Prostate gland (tissue), 2 donors: ENCODE measurements around the gene HLA-B. TPM values are rescaled to one million over a fixed set of nuclear protein-coding genes. Genes with fewer than 3 reads are reported as not detected.
"Not testable (repeated sequence)": the region's sequence is repeated elsewhere in the genome, so short reads cannot be mapped to it uniquely, and the experiment has no call there.

Experiments
- DNase-seq: peaks from one replicate; pipeline ENCODE4 v3.0.0-alpha.2; 2019; ENCODE audit warnings: low spot score
- H3K27ac ChIP-seq, 2 donors: fragments of 200-600 bp; sonication (generic); 2 replicates each; pipeline ENCODE4 v1.5.1; 2017 to 2019
- H3K27me3 ChIP-seq: fragments of 200-600 bp; sonication (generic); replicated peaks from 2 replicates; pipeline ENCODE4 v1.5.1; 2019; ENCODE audit not compliant: insufficient read depth
- H3K36me3 ChIP-seq, 2 donors: fragments of 200-600 bp; sonication (generic); 1 replicate in 1 of 2; 2 replicates in 1 of 2; pipeline versions ENCODE4 v1.5.1 to v1.8.1; 2017 to 2019
- H3K4me1 ChIP-seq: fragments of 200-600 bp; sonication (generic); replicated peaks from 2 replicates; pipeline ENCODE4 v1.5.1; 2019
- H3K4me3 ChIP-seq, 2 donors: fragments of 200-600 bp; sonication (generic); 2 replicates each; pipeline ENCODE4 v1.5.1; 2017 to 2019
- H3K9me3 ChIP-seq: fragments of 200-600 bp; sonication (generic); 2 replicates; pipeline ENCODE4 v1.5.1; 2017
- POLR2A ChIP-seq: fragments of 450-650 bp; IDR thresholded peaks from one replicate; pipeline ENCODE4 v1.6.1; 2016; ENCODE audit warnings: antibody characterized with exemption, mild to moderate bottlenecking
- POLR2AphosphoS5 ChIP-seq: sonication (generic); formaldehyde crosslinking; IDR thresholded peaks from one replicate; pipeline ENCODE4 v1.6.1; 2017; ENCODE audit warnings: antibody characterized with exemption
- WGBS: methylation state at CpG from one replicate; pipeline ENCODE4 v1.1.5; 2018; 5-methylcytosine and 5-hydroxymethylcytosine counted together
- intact Hi-C: fragments of 100-400 bp; cut with DNase I; formaldehyde crosslinking; loops from one replicate; pipeline ENCODE4 v1.14.2; 2022
- total RNA-seq, 2 donors: library from RNA; depleted of rRNA; stranded (reverse); fragments of >200 nt; gene quantifications; one replicate each; pipeline ENCODE4 v1.1.0, GENCODE V29; 2016
- TF ChIP-seq, protein P1 (sequence below), 4 experiments: fragments of 200-600 bp in 2 of 4; fragments of 450-650 bp in 2 of 4; sonication (generic) in 2 of 4; IDR thresholded peaks; 1 replicate in 3 of 4; 2 replicates in 1 of 4; pipeline ENCODE4 v1.5.1; 2016 to 2019; ENCODE audit warnings: antibody characterized with exemption in 4 of 4, mild to moderate bottlenecking in 2 of 4, moderate library complexity in 2 of 4

HLA-B gene
- total RNA-seq, result 100 to 1,000 TPM; 846 to 899 TPM

DNA sequence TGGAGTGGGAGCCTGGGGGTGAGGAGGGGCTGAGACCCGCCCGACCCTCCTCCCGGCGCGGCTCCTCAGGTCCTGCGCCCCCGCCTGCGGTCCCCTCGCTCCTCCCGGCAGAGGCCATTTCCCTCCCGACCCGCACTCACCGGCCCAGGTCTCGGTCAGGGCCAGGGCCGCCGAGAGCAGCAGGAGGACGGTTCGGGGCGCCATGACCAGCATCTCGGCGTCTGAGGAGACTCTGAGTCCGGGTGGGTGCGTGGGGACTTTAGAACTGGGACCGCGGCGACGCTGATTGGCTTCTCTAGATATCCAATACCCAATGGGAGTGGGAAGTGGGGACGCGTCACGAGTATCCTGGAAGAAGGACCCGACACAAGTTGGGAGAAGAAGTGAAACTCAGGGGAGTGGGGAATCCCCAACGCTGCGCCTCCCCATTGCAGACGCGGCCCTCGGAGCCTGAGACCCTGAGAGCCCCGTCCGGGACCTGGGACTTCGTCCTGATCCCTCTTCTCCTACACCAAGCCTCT, at the start of gene HLA-B:
Gene HLA-B, minus strand, starts transcription at position 234 of the 521 bp plus-strand sequence. Its CDS starts 21 bp downstream, at position 213.
- Histone ChIP-seq H3K9me3 (no peaks in the 10 kb centered on the region), H3K4me1 (no peaks in the 10 kb centered on the region), H3K36me3 (no peaks in the 10 kb centered on the region), H3K27ac (peak within 1 kb of the TSS; percentile 80 to 89), H3K4me3 (peak within 1 kb of the TSS; percentile 55 to 58), H3K27me3 (no peaks in the 10 kb centered on the region)
- intact Hi-C loops, result loop anchor here (2.0 kb wide), 1 partner anchor 86 kb away; no protein-coding TSS in a partner anchor
- peak; percentile 77 for DNase-seq
- 0% methylated on average over 20 of the region's 39 CpGs for WGBS
- TF ChIP-seq POLR2AphosphoS5, result no peak
- TF ChIP-seq, protein P1, sequence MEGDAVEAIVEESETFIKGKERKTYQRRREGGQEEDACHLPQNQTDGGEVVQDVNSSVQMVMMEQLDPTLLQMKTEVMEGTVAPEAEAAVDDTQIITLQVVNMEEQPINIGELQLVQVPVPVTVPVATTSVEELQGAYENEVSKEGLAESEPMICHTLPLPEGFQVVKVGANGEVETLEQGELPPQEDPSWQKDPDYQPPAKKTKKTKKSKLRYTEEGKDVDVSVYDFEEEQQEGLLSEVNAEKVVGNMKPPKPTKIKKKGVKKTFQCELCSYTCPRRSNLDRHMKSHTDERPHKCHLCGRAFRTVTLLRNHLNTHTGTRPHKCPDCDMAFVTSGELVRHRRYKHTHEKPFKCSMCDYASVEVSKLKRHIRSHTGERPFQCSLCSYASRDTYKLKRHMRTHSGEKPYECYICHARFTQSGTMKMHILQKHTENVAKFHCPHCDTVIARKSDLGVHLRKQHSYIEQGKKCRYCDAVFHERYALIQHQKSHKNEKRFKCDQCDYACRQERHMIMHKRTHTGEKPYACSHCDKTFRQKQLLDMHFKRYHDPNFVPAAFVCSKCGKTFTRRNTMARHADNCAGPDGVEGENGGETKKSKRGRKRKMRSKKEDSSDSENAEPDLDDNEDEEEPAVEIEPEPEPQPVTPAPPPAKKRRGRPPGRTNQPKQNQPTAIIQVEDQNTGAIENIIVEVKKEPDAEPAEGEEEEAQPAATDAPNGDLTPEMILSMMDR (IDR thresholded peaks at IDR 0.05), result no peak
- no peak for TF ChIP-seq POLR2A

DNA sequence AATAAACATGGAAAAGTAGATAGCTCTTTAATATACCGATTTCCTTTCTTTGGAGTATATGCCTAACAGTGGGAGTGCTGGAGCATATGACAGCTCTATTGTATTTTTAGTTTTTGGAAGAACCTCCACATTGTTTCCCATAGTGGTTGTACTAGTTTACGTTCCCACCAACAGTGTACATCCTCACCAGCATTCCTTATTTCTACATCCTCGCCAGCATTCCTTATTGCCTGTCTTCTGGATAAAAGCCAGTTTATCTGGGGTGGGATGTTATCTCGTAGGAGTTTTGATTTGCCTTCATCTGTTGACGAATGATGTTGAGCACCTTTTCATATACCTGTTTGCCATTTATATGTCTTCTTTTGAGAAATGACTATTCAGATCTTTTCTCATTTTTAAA, 49.0 kb upstream of the HLA-B start:
- intact Hi-C loops, result no loop called here
- peaks cover 6% of the 10 kb centered on the region for H3K4me1 ChIP-seq

DNA sequence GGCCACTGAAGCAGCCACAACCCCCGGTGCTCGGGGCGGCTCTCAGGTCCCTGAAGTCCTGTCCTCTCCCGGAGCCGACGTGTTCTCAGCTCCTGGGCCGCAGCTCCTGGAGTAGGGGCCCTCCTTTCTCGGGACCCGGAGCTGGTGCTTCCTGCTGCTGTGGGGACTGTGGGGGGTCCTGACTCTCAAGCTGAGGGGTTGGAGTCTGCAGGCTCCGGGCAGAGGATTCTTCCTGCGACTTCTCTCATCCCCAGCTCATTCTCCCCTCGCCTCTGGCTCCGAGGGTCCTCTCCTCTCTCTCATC, 47.0 kb upstream of the HLA-B start:
- peak overlapping the region; percentile 62 to 63 for H3K4me3 ChIP-seq
- peak overlapping the region; percentile 88 to 99 for H3K27ac ChIP-seq
- H3K9me3 ChIP-seq, H3K36me3 ChIP-seq, H3K4me1 ChIP-seq, H3K27me3 ChIP-seq, DNase-seq, intact Hi-C loops: not testable (repeated sequence)
- WGBS, result 6% methylated on average over 13 of the region's 13 CpGs

More for the DNA sequence above, 49.0 kb upstream of the HLA-B start:
- Histone ChIP-seq H3K27me3 (no peaks in the 10 kb centered on the region), H3K4me3 (no peak overlapping the region), H3K9me3 (no peaks in the 10 kb centered on the region), H3K36me3 (no peaks in the 10 kb centered on the region), H3K27ac (no peak overlapping the region)
- no peak for DNase-seq
- TF ChIP-seq, protein P1 (IDR thresholded peaks at IDR 0.05), result no peak
- WGBS, result 75% methylated on average over 5 of the region's 5 CpGs

DNA sequence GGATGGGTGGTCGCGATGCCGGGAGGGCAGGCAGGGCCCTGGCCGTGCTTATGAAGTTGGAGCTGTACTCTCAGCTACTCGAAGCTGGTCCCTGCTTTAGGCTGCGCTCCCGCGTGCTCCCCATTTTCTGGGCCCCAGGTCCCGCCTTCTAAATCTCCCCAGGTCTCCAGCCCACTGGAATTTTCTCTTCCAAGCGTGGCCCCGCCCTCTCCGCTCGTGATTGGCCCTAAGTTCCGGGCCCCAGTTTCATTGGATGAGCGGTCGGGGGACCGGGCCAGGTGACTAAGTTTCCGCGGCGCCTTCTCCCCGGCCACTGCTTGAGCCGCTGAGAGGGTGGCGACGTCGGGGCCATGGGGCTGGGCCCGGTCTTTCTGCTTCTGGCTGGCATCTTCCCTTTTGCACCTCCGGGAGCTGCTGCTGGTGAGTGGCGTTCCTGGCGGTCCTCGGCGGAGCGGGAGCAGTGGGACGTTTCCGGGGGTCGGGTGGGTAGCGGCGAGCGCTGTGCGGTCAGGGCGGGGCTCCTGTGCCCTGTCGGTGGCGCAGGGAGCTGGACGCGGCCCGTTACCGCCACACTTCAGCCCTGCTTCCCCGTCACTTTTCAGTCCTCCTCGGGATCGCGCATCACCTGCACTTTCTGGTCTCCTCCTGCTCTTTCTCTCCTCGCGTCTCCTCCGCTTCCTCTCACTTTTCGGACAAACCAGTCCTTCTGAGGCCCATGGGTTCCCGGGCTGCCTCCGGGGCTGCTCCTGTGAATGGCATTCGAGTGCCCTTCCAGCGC, 46.5 kb upstream of the HLA-B start, which contains the start of gene MICA:
Gene MICA, plus strand, starts transcription at position 313 of the 778 bp plus-strand sequence. Its CDS starts 38 bp downstream, at position 351.
- no peaks in the 10 kb centered on the region for H3K27me3 ChIP-seq
- TF ChIP-seq POLR2AphosphoS5, result peak; percentile 97
- peak; percentile 93 for TF ChIP-seq POLR2A
- TF ChIP-seq, protein P1 (IDR thresholded peaks at IDR 0.05), result peak in 2 of 4 experiments; percentile 16 to 19
- H3K9me3 ChIP-seq, result no peaks in the 10 kb centered on the region
- intact Hi-C loops, result no loop called here
- no peaks in the 10 kb centered on the region for H3K36me3 ChIP-seq
- H3K27ac ChIP-seq, result peak within 1 kb of the TSS; percentile 88 to 99
- H3K4me1 ChIP-seq, result peaks cover 6% of the 10 kb centered on the region
- peak within 1 kb of the TSS; percentile 62 to 63 for H3K4me3 ChIP-seq
- peak; percentile 94 for DNase-seq
- under 1% methylated on average over 52 of the region's 58 CpGs for WGBS

DNA sequence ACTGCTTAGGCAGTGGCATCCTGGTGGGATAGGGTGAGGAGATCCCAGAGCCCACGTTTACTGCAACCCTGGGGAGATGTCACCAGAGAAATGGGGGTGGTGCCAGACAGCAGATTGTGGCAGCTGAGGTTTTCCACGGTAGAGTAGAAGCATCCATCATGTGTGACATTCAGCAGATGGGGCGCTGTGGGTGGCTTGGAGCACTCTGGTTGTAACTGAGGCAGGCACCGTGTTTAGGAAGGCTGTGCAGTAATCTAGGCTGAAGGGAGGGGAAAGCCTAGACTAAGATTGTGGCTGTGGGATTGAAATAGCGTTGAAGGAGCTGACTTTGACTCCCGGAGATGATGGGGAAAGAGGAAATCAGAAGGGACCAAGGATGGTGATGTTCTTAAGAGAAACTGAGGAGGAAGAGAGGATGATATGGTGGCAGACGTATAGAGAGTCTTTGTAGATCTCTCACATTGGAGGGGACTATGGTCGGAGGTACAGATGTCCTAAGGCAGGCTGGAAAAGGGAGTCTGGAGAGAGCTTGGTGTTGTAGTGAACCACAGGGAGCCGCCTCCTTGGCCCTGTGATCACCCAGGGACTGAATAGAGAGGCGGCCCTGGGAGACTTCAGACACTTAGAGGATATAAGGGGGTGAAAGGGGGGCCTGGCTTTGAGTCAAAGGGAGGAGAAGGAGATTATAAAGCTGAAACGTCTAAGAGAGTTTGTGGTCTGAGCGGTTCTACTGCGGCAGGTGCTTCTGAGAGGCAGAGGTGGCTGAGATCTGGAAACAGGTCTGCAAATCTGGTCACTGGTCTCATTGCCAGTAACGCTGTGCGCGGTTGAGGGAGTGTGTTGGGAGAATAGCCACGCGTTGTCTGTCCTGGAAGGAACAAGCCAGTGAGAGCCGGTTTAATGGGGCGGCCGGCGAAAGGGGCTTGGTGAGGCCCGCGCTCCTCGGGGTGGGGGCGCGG, 45.6 kb upstream of the HLA-B start:
- H3K9me3 ChIP-seq, result no peaks in the 10 kb centered on the region
- H3K27ac ChIP-seq, result peak overlapping the region; percentile 88 to 99
- peaks cover 6% of the 10 kb centered on the region for H3K4me1 ChIP-seq
- DNase-seq, result peak; percentile 39
- intact Hi-C loops, result no loop called here
- peak overlapping the region; percentile 62 to 63 for H3K4me3 ChIP-seq
- no peaks in the 10 kb centered on the region for H3K36me3 ChIP-seq
- WGBS, result 16% methylated on average over 27 of the region's 27 CpGs
- H3K27me3 ChIP-seq, result no peaks in the 10 kb centered on the region
- no peak for TF ChIP-seq POLR2AphosphoS5
- TF ChIP-seq POLR2A, result no peak
- TF ChIP-seq, protein P1 (IDR thresholded peaks at IDR 0.05), result no peak
